DOHH2 (cell line): ENCODE data around the gene SLC6A3.
"Not testable (repeated sequence)": the region's sequence is repeated elsewhere in the genome, so short reads cannot be mapped to it uniquely, and the experiment has no call there.

Experiments used
- H3F3A ChIP-seq: fragments of 200-600 bp; sonication (generic), shearing (Covaris generic); 2 replicates; pipeline ENCODE4 v1.6.0; 2016; ENCODE audit warnings: antibody characterized with exemption, mild to moderate bottlenecking; ENCODE audit not compliant: control insufficient read depth, insufficient read depth
- H3K27ac ChIP-seq: fragments of 200-600 bp; sonication (generic); 2 replicates; pipeline ENCODE4 v1.5.1; 2014; ENCODE audit warnings: low read depth, mild to moderate bottlenecking, low read length, moderate library complexity
- H3K27me3 ChIP-seq: fragments of 200-600 bp; sonication (generic); 2 replicates; pipeline ENCODE4 v1.6.1; 2014; ENCODE audit warnings: mild to moderate bottlenecking, low read length, mixed read lengths; ENCODE audit not compliant: control insufficient read depth
- H3K36me3 ChIP-seq: fragments of 200-600 bp; sonication (generic); 2 replicates; pipeline ENCODE4 v1.6.1; 2014; ENCODE audit warnings: mild to moderate bottlenecking, low read length, moderate library complexity, mixed read lengths; ENCODE audit not compliant: control insufficient read depth
- H3K4me1 ChIP-seq: fragments of 200-600 bp; sonication (generic); 2 replicates; pipeline ENCODE4 v1.6.1; 2014; ENCODE audit warnings: mild to moderate bottlenecking, low read length, mixed read lengths; ENCODE audit not compliant: control insufficient read depth
- H3K4me2 ChIP-seq: fragments of 200-600 bp; sonication (generic); 2 replicates; pipeline ENCODE4 v1.6.0; 2014; ENCODE audit warnings: mild to moderate bottlenecking, low read length, moderate library complexity
- H3K4me3 ChIP-seq: fragments of 200-600 bp; sonication (generic); 2 replicates; pipeline ENCODE4 v1.5.1; 2014; ENCODE audit warnings: mild to moderate bottlenecking, low read length, mixed read lengths
- H3K79me2 ChIP-seq: fragments of 200-600 bp; sonication (generic); 2 replicates; pipeline ENCODE4 v1.6.1; 2014; ENCODE audit warnings: mild to moderate bottlenecking, low read length, mixed read lengths; ENCODE audit not compliant: control insufficient read depth
- H3K9me2 ChIP-seq: fragments of 200-600 bp; sonication (generic); replicated peaks from 2 replicates; pipeline ENCODE4 v1.6.1; 2014; ENCODE audit warnings: mild to moderate bottlenecking, low read length, mixed read lengths; ENCODE audit not compliant: control insufficient read depth
- H3K9me3 ChIP-seq: fragments of 200-600 bp; sonication (generic); 2 replicates; pipeline ENCODE4 v1.6.1; 2014; ENCODE audit warnings: antibody characterized with exemption, low read length, mixed read lengths; ENCODE audit not compliant: control insufficient read depth, insufficient read depth
- H4K20me1 ChIP-seq: fragments of 200-600 bp; sonication (generic); 2 replicates; pipeline ENCODE4 v1.6.0; 2014; ENCODE audit warnings: low read depth, mild to moderate bottlenecking, antibody characterized with exemption, low read length, moderate library complexity; ENCODE audit not compliant: control insufficient read depth, insufficient read depth
- CTCF ChIP-seq: fragments of 200-600 bp; sonication (generic); IDR thresholded peaks from one replicate; pipeline ENCODE4 v1.5.1; 2014; ENCODE audit warnings: antibody characterized with exemption, mild to moderate bottlenecking, low read depth, low read length; ENCODE audit not compliant: poor library complexity, severe bottlenecking
- EZH2phosphoT487 ChIP-seq: fragments of 200-600 bp; sonication (generic); IDR thresholded peaks from 2 replicates; pipeline ENCODE4 v1.6.1; 2017; ENCODE audit warnings: borderline replicate concordance, mild to moderate bottlenecking, antibody characterized with exemption, low read length, moderate library complexity, mixed read lengths

SLC6A3 gene

GRCh38 chr5:1375871-1376810, 69.1 kb downstream of the SLC6A3 start:
- Histone ChIP-seq H3K36me3 (no peaks in the 10 kb centered on the region), H3K4me3 (no peak overlapping the region), H3K27me3 (no peaks in the 10 kb centered on the region), H3K4me1 (peaks cover 40% of the 10 kb centered on the region), H3K79me2 (no peaks in the 10 kb centered on the region), H3K9me2 (no peaks in the 10 kb centered on the region), H3K4me2 (peak overlapping the region; percentile 23), H4K20me1 (no peaks in the 10 kb centered on the region), H3K9me3 (peaks cover 14% of the 10 kb centered on the region; the same call in 1 of the 2 replicates), H3F3A (no peaks in the 10 kb centered on the region), H3K27ac (no peak overlapping the region)
- no peak for TF ChIP-seq EZH2phosphoT487
- no peak for TF ChIP-seq CTCF

- Histone ChIP-seq H4K20me1 (no peaks in the 10 kb centered on the region), H3K9me2 (no peaks in the 10 kb centered on the region), H3K4me1 (peaks cover 32% of the 10 kb centered on the region), H3K27me3 (no peaks in the 10 kb centered on the region), H3K27ac (no peak overlapping the region), H3K9me3 (peaks cover 8% of the 10 kb centered on the region; the same call in 1 of the 2 replicates), H3K4me2 (no peak overlapping the region), H3K79me2 (no peaks in the 10 kb centered on the region), H3K4me3 (no peak overlapping the region), H3F3A (no peaks in the 10 kb centered on the region), H3K36me3 (no peaks in the 10 kb centered on the region)
- TF ChIP-seq EZH2phosphoT487: no peak
- no peak for TF ChIP-seq CTCF
These were observed 70.6 kb downstream of the SLC6A3 start for GRCh38 chr5:1374679-1375055.

- no peak overlapping the region for H3K4me2 ChIP-seq
- no peaks in the 10 kb centered on the region for H3K79me2 ChIP-seq
- no peaks in the 10 kb centered on the region for H3K9me2 ChIP-seq
- H4K20me1 ChIP-seq: no peaks in the 10 kb centered on the region
- H3K36me3 ChIP-seq: no peaks in the 10 kb centered on the region
- TF ChIP-seq EZH2phosphoT487 (no peak), CTCF (no peak)
- no peak overlapping the region for H3K4me3 ChIP-seq
- H3K9me3 ChIP-seq: peaks cover 3% of the 10 kb centered on the region; the same call in 1 of the 2 replicates
- H3F3A ChIP-seq: no peaks in the 10 kb centered on the region
- no peaks in the 10 kb centered on the region for H3K27me3 ChIP-seq
- no peak overlapping the region for H3K27ac ChIP-seq
- peaks cover 32% of the 10 kb centered on the region for H3K4me1 ChIP-seq
These were observed 71.1 kb downstream of the SLC6A3 start for GRCh38 chr5:1374030-1374678.

- H3F3A ChIP-seq, H3K79me2 ChIP-seq, H3K27me3 ChIP-seq, H3K9me3 ChIP-seq, H3K9me2 ChIP-seq, H4K20me1 ChIP-seq, H3K36me3 ChIP-seq, H3K27ac ChIP-seq, H3K4me3 ChIP-seq: not testable (repeated sequence)
- Histone ChIP-seq H3K4me2 (peak overlapping the region; percentile 18; the same call in 1 of the 2 replicates), H3K4me1 (peaks cover 37% of the 10 kb centered on the region)
These were observed 73.3 kb downstream of the SLC6A3 start for GRCh38 chr5:1371972-1372342.
